GM19351 (cell line): ENCODE data around the gene OR8B4.
"Not testable (repeated sequence)": the region's sequence is repeated elsewhere in the genome, so short reads cannot be mapped to it uniquely, and the experiment has no call there.

Experiments used
- ATAC-seq: cut with Tn5 transposase; IDR thresholded peaks from one replicate; pipeline ENCODE4 v1.9.1; 2021; ENCODE audit warnings: mild to moderate bottlenecking, moderate library complexity; ENCODE audit not compliant: unreplicated experiment

The OR8B4 gene

GRCh38 chr11:124424384-124424921 is at the start of gene OR8B4:
TSS of gene OR8B4 (minus strand) at chr11:124424871. CDS start at chr11:124424871, 0 bp downstream.
- no peak for ATAC-seq

- no peak for ATAC-seq
Observed at GRCh38 chr11:124474079-124474478, 49.4 kb upstream of the OR8B4 start.

GRCh38 chr11:124473476-124473875 is 48.8 kb upstream of the OR8B4 start:
- no peak for ATAC-seq

- ATAC-seq = no peak
Observed at GRCh38 chr11:124470561-124471227, 46.0 kb upstream of the OR8B4 start.

GRCh38 chr11:124467381-124467927 is 42.8 kb upstream of the OR8B4 start:
- ATAC-seq = no peak

GRCh38 chr11:124465368-124465767 is 40.7 kb upstream of the OR8B4 start:
- ATAC-seq = no peak

GRCh38 chr11:124463990-124464389 is 39.3 kb upstream of the OR8B4 start:
- no peak for ATAC-seq

- no peak for ATAC-seq
Observed at GRCh38 chr11:124463324-124463723, 38.7 kb upstream of the OR8B4 start.

- ATAC-seq = no peak
Observed at GRCh38 chr11:124460459-124460858, 35.8 kb upstream of the OR8B4 start.

GRCh38 chr11:124459379-124459778 is 34.7 kb upstream of the OR8B4 start:
- ATAC-seq = not testable (repeated sequence)

GRCh38 chr11:124454552-124454951 is 29.9 kb upstream of the OR8B4 start:
- no peak for ATAC-seq

- ATAC-seq = no peak
Observed at GRCh38 chr11:124446916-124447315, 22.2 kb upstream of the OR8B4 start.

- ATAC-seq = no peak
Observed at GRCh38 chr11:124445646-124446150, 21.0 kb upstream of the OR8B4 start, which contains the start of gene OR8B8. TSS of gene OR8B8 (minus strand) at chr11:124445696. CDS start at chr11:124441085, 4,611 bp downstream.

GRCh38 chr11:124442847-124443246 is 18.2 kb upstream of the OR8B4 start:
- no peak for ATAC-seq

- ATAC-seq = no peak
Observed at GRCh38 chr11:124442442-124442841, 17.8 kb upstream of the OR8B4 start.

- no peak for ATAC-seq
Observed at GRCh38 chr11:124441519-124441918, 16.8 kb upstream of the OR8B4 start.

- ATAC-seq = no peak
Observed at GRCh38 chr11:124441081-124441480, 16.4 kb upstream of the OR8B4 start.

GRCh38 chr11:124440608-124441007 is 15.9 kb upstream of the OR8B4 start:
- ATAC-seq = no peak

GRCh38 chr11:124434699-124435098 is 10.0 kb upstream of the OR8B4 start:
- no peak for ATAC-seq

GRCh38 chr11:124429599-124429998 is 4.9 kb upstream of the OR8B4 start:
- ATAC-seq = no peak

GRCh38 chr11:124421043-124421442 is 3.6 kb downstream of the OR8B4 start:
- ATAC-seq = no peak

- ATAC-seq = no peak
Observed at GRCh38 chr11:124415356-124415923, 9.2 kb downstream of the OR8B4 start.
